Stimulated activated CD4-positive, alpha-beta T cell treated with anti-CD3 and anti-CD28 coated beads, TNF-alpha, amount 100 ng/mL, for 24 hours (primary cell): ENCODE data around the gene MPG.
"Not testable (repeated sequence)": the region's sequence is repeated elsewhere in the genome, so short reads cannot be mapped to it uniquely, and the experiment has no call there.

ENCODE experiments used
- DNase-seq, 3 experiments: peaks; one replicate each; pipeline ENCODE4 v3.0.0-alpha.2; 2020; ENCODE audit warnings: low read depth in 3 of 3

MPG gene

GRCh38 chr16:112153-112840, 34.3 kb downstream of the MPG start:
- no peak for DNase-seq

DNA sequence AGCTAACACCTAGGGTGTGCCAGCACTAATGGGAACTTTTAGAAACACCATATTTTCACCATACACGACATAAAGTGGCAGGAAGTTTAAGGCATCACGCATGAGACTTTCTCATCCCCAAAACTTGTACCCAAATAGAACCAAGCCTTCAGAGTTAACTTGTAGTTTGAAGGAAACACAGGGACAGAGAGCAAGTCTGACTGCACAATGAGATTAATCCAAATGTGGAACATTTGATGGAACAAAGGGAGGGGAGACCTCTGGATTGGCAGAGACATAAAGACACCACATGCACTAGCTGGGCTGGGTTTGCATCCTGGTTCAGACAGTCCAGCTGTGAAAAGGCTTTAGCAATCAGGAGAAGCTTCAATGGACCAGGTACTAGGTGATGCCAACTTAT, 36.3 kb downstream of the MPG start:
- DNase-seq, result no peak

DNA sequence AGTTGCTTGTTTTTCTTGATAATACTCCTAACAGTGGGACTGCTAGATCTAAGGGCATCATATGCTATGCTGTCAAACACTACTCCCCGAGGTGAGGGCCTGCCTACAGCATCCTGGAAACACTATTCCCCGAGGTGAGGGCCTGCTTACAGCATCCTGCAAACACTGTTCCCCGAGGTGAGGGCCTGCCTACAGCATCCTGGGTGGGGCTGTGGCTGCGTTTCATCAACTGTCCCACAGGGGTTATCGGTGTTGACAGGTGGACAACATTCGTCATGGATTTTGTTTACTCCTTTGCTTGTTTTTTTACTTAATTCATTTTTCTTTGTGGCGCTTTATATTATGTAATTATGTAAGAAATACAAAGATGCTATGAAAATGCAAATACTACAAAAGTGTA, 38.0 kb downstream of the MPG start:
- DNase-seq, result no peak

DNA sequence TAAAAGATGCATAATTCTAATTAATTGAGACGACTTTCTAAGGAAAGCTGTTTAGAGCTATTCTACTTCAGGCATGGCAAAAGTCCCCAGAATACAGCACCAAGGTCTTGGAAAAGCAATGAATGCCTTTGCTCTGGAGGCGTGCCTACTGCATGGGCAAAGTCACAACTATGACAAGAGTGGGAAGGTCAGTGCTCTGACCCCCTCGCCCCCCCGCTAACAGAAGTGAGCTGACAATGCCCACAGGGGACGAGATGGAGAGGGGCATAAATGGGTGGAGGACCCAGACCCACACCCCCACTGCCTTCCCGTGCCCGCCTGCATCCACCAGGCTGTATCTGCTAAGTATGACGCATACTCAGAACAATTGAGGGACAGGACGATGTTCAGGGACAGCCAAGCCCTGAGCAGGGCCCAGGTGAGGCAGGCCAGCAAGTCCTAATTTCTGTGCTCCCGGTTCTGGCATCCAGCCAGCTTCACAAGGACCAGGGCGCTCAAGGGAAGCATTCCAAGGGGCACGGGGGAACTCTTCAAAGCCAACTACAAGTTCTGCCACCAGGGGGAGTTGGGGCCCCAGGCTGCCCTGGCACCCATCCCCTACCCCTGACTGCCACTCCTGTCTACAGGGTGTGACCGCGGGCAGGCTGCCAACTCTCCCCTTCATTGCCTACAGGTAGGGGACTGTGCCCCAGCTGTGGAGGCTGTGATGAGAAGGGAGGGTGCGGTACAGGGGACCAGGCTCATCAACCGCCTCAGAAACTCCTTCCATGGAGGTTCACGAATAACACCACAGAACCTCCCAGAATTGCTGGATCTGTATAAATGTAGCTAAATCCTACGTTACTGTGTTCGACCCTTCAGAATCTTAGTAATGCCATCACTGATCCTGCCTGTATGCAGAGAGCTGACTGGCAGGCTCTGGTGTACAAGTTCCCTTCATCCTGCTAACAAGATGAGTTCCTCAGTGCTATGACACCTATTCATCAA, 39.6 kb downstream of the MPG start:
- peak; percentile 35 to 62 (median 38) for DNase-seq

DNA sequence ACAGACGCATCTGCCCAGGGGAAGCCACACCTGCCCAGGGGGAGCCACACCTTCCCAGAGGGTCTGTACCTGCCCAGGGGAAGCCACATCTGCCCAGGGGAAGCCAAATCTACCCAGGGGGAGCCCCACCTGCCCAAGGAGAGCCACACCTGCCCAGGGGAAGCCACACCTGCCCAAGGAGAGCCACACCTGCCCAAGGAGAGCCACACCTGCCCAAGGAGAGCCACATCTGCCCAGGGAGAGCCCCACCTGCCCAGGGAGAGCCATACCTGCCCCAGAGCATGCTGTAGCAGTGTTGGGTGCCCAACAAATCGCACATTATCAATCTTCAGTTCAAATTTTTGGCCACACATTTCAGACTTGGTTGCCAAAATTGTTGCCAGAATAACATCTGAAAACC, 40.8 kb downstream of the MPG start:
- DNase-seq, result no peak

GRCh38 chr16:119295-119694, 41.3 kb downstream of the MPG start:
- DNase-seq, result no peak

DNA sequence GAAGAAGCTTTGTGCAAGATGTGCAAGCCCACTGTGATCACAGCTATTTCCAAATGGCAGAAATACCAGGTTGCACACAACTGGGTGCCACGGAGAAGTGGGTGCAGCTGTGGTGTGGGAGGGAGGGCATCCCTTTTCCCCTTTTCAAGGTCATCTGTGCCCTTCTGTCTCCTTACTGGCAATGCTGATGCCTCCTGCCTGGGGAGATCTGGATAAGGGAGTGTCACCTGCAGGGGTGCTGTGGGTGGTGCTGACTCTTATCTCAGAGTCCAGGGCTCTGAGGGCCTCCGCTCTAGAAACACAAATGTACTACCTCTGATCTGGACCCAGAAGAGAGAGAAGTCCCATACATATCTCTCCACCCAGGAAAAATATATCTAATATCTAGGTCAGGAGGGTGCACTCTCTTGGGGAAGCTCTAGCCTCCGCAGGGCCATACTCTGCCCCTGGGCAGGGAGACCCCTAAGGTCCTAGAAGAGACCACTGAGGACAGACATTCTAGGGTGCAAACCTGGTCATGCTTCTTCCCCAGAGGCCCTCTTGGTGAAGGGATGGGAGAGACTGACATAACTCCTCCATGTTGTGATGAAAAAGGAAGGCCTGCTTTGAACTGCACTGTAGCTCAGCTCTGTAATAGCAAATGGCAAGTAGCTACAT, 41.9 kb downstream of the MPG start:
- DNase-seq, result no peak

- no peak for DNase-seq
Measured at GRCh38 chr16:120756-121155, 42.7 kb downstream of the MPG start.

GRCh38 chr16:122361-122760, 44.3 kb downstream of the MPG start:
- no peak for DNase-seq

DNA sequence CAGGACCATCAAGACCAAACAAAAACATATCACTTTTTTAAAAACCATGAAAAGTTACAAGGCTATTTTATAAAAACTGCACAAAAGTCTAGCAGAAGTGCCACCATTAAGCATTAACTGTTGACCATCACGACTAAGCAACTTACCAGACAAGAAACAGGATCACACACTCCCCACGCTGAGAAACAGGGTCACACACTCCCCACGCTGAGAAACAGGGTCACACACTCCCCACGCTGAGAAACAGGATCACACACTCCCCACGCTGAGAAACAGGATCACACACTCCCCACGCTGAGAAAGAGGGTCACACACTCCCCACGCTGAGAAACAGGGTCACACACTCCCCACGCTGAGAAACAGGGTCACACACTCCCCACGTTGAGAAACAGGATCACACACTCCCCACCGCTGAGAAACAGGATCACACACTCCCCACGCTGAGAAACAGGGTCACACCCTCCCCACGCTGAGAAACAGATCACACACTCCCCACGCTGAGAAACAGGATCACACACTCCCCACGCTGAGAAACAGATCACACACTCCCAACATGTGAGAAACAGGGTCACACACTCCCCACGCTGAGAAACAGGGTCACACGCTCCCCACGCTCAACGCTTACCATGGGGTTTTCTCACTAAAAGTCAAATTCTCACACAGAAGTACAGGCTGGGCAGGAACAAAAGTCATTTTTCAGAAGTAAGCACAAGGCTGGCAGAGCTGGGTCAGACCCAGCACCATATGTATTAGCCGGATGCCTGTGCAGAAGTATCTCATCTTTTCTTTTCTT, 45.7 kb downstream of the MPG start:
- DNase-seq, result not testable (repeated sequence)

DNA sequence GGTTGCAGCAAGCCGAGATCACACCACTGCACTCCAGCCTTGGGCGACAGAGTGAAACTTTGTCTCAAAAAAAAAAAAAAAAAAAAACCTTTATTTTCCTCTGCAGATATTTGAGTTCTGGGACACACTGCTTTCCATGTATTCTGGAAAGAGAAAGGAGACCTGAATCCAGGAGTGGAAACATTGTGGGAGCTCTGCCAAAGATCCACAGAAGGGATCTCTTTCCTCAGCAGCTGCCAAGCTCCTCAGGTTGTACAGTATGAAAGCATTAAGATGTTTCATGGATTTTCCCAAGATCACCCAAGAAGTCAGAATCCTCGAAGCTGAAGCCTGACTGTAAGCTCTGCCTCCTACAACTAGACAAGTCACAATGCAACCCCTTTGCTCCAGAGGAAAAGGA, 47.0 kb downstream of the MPG start:
- DNase-seq, result no peak

GRCh38 chr16:129075-129474, 51.0 kb downstream of the MPG start:
- no peak for DNase-seq

- DNase-seq, result no peak
Measured at GRCh38 chr16:130533-131173, 52.6 kb downstream of the MPG start.

- no peak for DNase-seq
Measured at GRCh38 chr16:132120-132519, 54.1 kb downstream of the MPG start.

GRCh38 chr16:133716-134115, 55.7 kb downstream of the MPG start:
- DNase-seq, result no peak
